Body of pancreas (tissue), 4 donors: ENCODE results near the gene GLRA3. TPM values are rescaled to one million over a fixed set of nuclear protein-coding genes. Genes with fewer than 3 reads are reported as not detected.

ENCODE experiments used
- ATAC-seq: fragments of 150-250 bp; one replicate; pipeline ENCODE4 v1.9.1; 2016
- DNase-seq, 4 donors: peaks; one replicate each; pipeline ENCODE4 v3.0.0-alpha.2; 2019
- H3K27ac ChIP-seq, 4 donors: fragments of 200-600 bp; sonication (generic); 1 replicate in 3 of 4; 2 replicates in 1 of 4; pipeline versions ENCODE4 v1.5.1 to v1.6.1; 2016 to 2019; ENCODE audit warnings: mild to moderate bottlenecking in 1 of 4, mixed read lengths in 1 of 4, moderate library complexity in 1 of 4
- H3K27me3 ChIP-seq, 2 donors: fragments of 200-600 bp; sonication (generic); one replicate each; pipeline ENCODE4 v1.6.0; 2016; ENCODE audit warnings: mild to moderate bottlenecking in 1 of 2
- H3K36me3 ChIP-seq, 2 donors: fragments of 200-600 bp; sonication (generic); replicated peaks in 1 of 2; 2 replicates each; pipeline ENCODE4 v1.5.1; 2016; ENCODE audit warnings: low read depth in 2 of 2; ENCODE audit not compliant: insufficient read depth in 1 of 2
- H3K4me1 ChIP-seq: fragments of 200-600 bp; sonication (generic); one replicate; pipeline ENCODE4 v1.6.0; 2016
- H3K4me3 ChIP-seq, 2 donors: fragments of 200-600 bp; sonication (generic); 1 replicate in 1 of 2; 2 replicates in 1 of 2; pipeline ENCODE4 v1.5.1; 2016 to 2019
- H3K9me3 ChIP-seq, 3 donors: fragments of 200-600 bp; sonication (generic); 1 replicate in 2 of 3; 2 replicates in 1 of 3; pipeline ENCODE4 v1.5.1; 2016
- POLR2A ChIP-seq, 3 donors: fragments of 450-650 bp; IDR thresholded peaks; one replicate each; pipeline ENCODE4 v1.6.1; 2016; ENCODE audit warnings: antibody characterized with exemption in 3 of 3, mild to moderate bottlenecking in 2 of 3
- WGBS, 2 donors: methylation state at CpG; one replicate each; pipeline ENCODE4 v1.1.5; 2017; 5-methylcytosine and 5-hydroxymethylcytosine counted together
- intact Hi-C: fragments of 100-400 bp; cut with DNase I; formaldehyde crosslinking; loops from one replicate; pipeline ENCODE4 v1.15.1; 2023
- total RNA-seq, 2 donors: library from RNA; depleted of rRNA; stranded (reverse); fragments of >200 nt; gene quantifications; one replicate each; pipeline ENCODE4 v1.1.0, GENCODE V29; 2016
- TF ChIP-seq, protein P1 (sequence below), 7 experiments: fragments of 450-650 bp in 4 of 7; fragments of 200-600 bp in 3 of 7; sonication (generic) in 3 of 7; IDR thresholded peaks; one replicate each; pipeline ENCODE4 v1.5.1; 2016 to 2019; ENCODE audit warnings: antibody characterized with exemption in 7 of 7

Gene GLRA3
- total RNA-seq, 2 donors from 2014 or later, result 0.26 TPM; not detected in 1

DNA sequence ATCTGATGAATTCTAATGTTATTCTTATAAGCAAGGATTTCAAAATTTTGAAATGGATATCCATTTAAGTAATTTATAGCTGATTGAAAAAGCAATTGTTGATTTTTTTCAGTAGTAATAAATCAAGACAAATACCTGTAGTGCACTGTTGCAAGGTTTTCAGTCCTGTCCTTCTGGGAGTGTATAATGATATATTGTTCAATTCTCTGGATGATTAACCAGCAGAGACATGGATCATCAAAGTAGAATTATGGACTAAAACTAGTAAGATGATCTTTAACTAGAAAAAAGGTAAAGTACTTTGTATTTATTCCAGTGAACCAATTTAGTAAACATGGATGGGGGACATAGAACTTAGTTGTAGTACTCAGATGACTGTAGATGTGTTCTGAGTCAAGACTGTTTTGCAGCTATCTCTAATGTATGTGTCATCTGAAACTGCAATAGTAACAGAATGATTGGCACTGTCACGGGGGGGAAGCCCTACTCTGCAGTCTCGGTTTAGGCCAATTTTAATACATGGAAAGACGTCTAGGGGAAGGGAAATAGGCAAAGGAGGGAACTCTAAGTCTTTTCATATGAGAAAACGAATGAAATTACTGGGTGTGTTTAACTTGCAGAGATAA, 121.9 kb downstream of the GLRA3 start:
- Histone ChIP-seq H3K4me3 (no peak overlapping the region), H3K9me3 (no peaks in the 10 kb centered on the region), H3K27me3 (no peaks in the 10 kb centered on the region), H3K4me1 (no peaks in the 10 kb centered on the region), H3K27ac (no peak overlapping the region), H3K36me3 (no peaks in the 10 kb centered on the region)
- intact Hi-C loops, result no loop called here
- ATAC-seq, result no peak
- TF ChIP-seq POLR2A (IDR thresholded peaks at IDR 0.05), result no peak
- TF ChIP-seq, protein P1, sequence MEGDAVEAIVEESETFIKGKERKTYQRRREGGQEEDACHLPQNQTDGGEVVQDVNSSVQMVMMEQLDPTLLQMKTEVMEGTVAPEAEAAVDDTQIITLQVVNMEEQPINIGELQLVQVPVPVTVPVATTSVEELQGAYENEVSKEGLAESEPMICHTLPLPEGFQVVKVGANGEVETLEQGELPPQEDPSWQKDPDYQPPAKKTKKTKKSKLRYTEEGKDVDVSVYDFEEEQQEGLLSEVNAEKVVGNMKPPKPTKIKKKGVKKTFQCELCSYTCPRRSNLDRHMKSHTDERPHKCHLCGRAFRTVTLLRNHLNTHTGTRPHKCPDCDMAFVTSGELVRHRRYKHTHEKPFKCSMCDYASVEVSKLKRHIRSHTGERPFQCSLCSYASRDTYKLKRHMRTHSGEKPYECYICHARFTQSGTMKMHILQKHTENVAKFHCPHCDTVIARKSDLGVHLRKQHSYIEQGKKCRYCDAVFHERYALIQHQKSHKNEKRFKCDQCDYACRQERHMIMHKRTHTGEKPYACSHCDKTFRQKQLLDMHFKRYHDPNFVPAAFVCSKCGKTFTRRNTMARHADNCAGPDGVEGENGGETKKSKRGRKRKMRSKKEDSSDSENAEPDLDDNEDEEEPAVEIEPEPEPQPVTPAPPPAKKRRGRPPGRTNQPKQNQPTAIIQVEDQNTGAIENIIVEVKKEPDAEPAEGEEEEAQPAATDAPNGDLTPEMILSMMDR (IDR thresholded peaks at IDR 0.05), result no peak
- WGBS, 2 donors, result 44 to 48% methylated on average over 4 of the region's 4 CpGs
- DNase-seq, result no peak

DNA sequence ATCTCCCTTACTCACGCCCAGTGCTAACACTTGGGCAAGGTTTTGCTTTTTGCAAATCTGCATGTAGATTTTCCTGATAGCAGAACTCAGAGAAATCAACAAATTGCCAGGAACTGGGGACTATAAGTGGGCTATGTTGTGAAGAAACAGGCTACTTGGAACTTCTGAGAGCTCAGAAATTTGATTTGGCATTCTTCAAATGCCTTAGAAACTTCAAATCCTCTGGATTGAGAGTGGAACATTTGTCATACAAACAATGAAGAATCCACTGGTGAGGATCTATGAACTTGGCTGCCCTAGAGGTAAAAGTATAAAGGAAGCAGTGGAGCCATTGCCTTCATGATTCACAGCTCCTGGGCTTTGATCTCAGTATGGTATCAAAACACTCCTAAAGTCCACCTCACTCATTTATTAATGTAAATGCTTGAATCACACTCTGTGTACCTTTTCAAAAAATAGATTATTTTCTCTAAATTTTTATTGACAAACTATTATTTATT, 126.0 kb downstream of the GLRA3 start:
- Histone ChIP-seq H3K9me3 (no peaks in the 10 kb centered on the region), H3K4me1 (no peaks in the 10 kb centered on the region), H3K4me3 (no peak overlapping the region), H3K36me3 (no peaks in the 10 kb centered on the region), H3K27me3 (no peaks in the 10 kb centered on the region), H3K27ac (no peak overlapping the region)
- WGBS, 2 donors, result 84 to 92% methylated on average over 1 of the region's 1 CpG
- TF ChIP-seq, protein P1 (IDR thresholded peaks at IDR 0.05), result no peak
- no peak for TF ChIP-seq POLR2A (IDR thresholded peaks at IDR 0.05)
- intact Hi-C loops, result no loop called here
- ATAC-seq, result no peak
- DNase-seq, result no peak

DNA sequence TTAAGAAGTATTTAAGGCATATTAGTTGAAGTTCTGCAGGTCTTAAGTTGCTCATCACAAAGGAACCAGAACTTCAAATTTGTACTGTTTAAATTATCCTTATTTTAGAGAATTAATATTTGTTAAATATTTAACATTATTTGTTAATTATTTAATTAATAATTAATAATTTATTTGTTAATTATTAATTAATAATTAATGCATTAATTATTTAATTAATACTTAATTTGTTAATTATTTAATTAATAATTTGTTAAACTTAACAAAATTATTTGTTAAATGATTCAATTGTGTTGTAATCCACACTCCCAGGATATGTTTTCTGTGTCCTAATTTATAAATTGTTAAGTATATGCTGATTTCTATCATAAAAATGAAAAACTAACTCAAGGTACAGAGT, 129.4 kb downstream of the GLRA3 start:
- no peaks in the 10 kb centered on the region for H3K9me3 ChIP-seq
- no peak overlapping the region for H3K4me3 ChIP-seq
- no peaks in the 10 kb centered on the region for H3K4me1 ChIP-seq
- H3K27ac ChIP-seq, result no peak overlapping the region
- intact Hi-C loops, result no loop called here
- no peak for TF ChIP-seq POLR2A (IDR thresholded peaks at IDR 0.05)
- TF ChIP-seq, protein P1 (IDR thresholded peaks at IDR 0.05), result no peak
- H3K27me3 ChIP-seq, result no peaks in the 10 kb centered on the region
- DNase-seq (no peak), ATAC-seq (no peak)
- no peaks in the 10 kb centered on the region for H3K36me3 ChIP-seq

DNA sequence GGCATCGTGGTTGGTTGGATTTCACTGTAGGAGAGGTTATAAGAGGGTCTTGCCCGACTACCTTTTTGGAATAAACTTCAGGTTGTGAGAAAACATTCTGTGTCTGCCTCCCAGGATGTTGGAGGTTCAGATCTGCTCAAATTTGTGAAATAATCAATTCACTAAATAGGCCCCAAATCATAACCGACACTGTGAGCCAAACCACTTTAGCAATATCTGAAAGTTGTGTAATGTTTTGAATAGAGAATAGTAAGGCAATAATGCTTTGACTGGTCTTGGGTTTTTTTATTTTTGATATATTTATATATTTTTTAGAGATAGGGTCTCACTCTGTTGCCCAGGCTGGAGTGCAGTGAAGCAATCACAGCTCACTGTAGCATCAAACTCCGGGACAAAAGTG, 131.2 kb downstream of the GLRA3 start:
- TF ChIP-seq, protein P1 (IDR thresholded peaks at IDR 0.05), result no peak
- no peak for TF ChIP-seq POLR2A (IDR thresholded peaks at IDR 0.05)
- Histone ChIP-seq H3K27ac (no peak overlapping the region), H3K27me3 (no peaks in the 10 kb centered on the region), H3K36me3 (no peaks in the 10 kb centered on the region), H3K9me3 (no peaks in the 10 kb centered on the region), H3K4me3 (no peak overlapping the region), H3K4me1 (no peaks in the 10 kb centered on the region)
- ATAC-seq, result no peak
- WGBS, 2 donors, result 53 to 57% methylated on average over 4 of the region's 4 CpGs
- intact Hi-C loops, result no loop called here
- no peak for DNase-seq

DNA sequence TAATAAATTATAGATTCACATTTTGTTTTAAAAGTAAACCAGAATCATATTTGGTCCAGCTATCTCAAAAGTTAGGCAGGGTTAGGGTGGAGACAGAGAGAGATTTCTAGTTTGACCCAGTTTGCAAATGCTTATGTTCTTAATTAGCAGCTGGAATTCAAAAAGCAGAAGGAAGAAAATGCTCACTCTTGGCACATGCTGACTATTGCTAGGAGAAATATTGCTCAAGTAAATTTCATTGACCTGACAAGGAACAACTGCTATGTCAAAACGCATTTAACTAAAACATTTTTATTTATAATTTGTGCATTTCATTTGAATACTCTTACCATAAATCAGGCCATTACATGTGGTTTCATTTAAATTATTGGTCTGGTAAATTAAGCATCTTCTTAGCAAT, 131.8 kb downstream of the GLRA3 start:
- ATAC-seq (no peak), DNase-seq (no peak)
- Histone ChIP-seq H3K27me3 (no peaks in the 10 kb centered on the region), H3K9me3 (no peaks in the 10 kb centered on the region), H3K27ac (no peak overlapping the region), H3K4me1 (no peaks in the 10 kb centered on the region), H3K36me3 (no peaks in the 10 kb centered on the region), H3K4me3 (no peak overlapping the region)
- 29 to 53% methylated on average over 1 of the region's 1 CpG for WGBS, 2 donors
- TF ChIP-seq POLR2A (IDR thresholded peaks at IDR 0.05), result no peak
- TF ChIP-seq, protein P1 (IDR thresholded peaks at IDR 0.05), result no peak
- intact Hi-C loops, result no loop called here
